RPMI8226 (cell line): ENCODE measurements around the gene ARHGDIA.

ENCODE experiments used
- DNase-seq: peaks from one replicate; pipeline ENCODE4 v3.0.0-alpha.2; 2015

ARHGDIA gene

DNA sequence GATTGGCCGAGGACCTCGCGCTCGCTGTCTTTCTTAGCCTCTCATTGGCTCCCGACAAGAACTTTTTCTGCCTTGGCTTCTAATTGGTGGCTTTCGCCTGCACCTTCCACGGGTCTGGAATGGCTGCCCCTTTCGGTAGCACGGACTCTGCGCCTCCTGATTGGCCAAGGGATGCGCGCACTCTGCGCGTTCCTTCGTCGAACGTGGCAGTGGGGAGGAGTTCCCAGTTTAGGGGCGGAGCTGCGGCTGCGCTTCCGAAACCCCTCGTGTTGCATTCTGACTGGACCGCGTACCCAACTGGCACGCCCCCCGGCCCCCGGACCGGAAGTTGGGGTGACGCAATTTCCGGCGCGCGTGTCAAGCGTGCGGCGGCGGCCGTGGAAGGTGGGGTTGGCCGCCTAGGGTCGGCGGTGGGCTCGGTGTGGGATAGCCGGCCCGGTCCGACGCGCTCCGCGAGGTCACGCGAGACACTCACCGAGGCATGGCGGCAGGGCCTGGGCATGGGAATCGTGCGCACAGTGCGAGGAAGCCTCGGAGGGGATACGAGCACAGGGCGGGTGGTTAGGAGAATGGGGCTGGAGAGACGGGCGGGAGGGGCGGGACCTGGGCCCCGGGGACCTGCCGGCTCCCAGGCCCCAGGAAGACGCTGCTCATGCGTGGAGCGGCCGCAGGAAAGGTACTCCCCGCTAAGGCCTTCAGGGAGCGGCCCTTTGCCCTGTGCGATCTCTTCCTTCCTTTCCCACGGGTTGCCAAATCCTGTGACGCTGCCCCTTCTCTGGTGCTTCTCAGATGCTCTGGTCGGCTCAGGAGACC is 10.2 kb downstream of the ARHGDIA start:
- peak; percentile 100 for DNase-seq

DNA sequence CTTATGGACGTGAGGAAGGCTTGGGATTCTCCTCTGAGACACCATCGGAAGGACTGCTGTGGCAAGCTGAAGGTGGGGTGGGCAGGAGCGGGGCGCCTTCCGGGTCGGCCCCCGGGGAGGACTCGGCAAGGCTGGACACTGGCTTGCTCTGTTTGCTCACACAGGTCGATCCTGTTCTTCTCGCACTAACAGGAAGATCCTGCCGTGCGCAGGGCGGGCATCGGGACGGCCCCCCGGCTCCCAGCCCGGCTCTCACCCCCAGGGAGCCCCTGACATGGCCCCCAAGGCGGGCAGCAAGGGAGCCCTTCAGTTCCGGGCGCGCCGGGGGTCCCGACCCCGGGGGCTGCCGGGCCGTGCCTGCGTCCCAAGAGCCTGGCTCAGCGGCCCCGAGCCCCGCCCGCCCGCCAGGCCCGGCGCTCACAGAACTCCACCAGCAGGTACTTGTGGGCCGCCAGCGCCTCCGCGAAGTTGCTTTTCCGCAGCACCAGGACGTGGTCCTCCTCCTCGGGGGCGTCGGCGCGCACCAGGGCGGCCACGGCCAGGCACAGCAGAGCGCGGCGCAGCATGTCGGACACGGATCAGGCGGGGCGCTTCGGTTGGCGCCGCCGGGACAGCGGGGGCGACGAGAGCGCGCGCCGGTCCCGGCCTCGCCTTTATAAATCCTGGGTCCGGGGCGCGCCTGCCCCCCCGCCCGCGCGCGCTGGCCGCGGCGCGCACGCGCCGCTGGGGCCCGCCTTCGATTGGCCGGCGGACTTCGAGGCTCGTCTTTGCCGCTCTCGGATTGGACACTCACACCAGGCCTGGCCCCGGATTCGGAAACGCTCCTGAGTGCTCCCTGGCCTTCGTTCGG is 11.0 kb downstream of the ARHGDIA start, which contains the start of gene P4HB:
Gene P4HB, minus strand, starts transcription at position 630 of the 850 bp plus-strand sequence. Its CDS starts 64 bp downstream, at position 566.
- DNase-seq = no peak

DNA sequence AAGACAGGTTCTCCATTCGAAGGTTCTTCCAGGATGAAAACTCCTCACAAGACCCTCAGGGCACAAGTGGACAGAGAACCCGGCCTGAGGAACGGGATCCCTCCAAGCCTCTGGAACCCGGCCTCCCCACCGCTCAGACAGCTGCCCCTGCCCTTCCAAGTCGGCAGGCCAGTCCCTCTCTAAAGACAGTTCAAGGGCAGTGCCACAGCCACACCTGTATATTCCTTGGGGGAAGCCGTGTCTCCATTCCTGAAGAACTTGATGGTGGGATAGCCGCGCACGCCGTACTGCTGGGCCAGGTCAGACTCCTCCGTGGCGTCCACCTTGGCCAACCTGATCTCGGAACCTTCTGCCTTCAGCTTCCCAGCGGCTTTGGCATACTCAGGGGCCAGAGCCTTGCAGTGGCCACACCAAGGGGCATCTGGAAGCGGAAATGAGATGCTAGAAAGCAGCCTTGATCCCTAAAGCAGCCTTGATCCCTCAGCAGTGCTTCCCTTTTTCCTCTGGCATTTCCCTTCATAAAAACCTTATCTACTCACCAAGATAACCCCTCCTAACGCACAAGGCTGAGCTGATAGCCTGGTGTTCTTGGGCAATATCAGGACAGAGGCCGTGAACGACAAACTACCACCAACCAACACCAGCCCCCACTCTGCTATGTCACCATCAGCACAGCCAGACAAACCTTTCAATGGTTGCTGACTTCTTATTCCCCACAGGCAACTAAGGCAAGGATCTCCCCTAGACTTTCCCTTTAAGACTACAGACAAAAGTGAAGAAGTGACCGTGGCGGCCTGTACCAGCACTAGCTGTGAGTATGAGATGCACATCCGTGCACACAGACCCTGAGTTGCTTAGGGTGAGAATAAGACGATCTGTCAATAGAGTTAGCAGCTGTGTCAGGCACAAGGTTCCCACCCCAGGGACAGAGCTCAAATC is 11.9 kb downstream of the ARHGDIA start:
- DNase-seq = no peak

DNA sequence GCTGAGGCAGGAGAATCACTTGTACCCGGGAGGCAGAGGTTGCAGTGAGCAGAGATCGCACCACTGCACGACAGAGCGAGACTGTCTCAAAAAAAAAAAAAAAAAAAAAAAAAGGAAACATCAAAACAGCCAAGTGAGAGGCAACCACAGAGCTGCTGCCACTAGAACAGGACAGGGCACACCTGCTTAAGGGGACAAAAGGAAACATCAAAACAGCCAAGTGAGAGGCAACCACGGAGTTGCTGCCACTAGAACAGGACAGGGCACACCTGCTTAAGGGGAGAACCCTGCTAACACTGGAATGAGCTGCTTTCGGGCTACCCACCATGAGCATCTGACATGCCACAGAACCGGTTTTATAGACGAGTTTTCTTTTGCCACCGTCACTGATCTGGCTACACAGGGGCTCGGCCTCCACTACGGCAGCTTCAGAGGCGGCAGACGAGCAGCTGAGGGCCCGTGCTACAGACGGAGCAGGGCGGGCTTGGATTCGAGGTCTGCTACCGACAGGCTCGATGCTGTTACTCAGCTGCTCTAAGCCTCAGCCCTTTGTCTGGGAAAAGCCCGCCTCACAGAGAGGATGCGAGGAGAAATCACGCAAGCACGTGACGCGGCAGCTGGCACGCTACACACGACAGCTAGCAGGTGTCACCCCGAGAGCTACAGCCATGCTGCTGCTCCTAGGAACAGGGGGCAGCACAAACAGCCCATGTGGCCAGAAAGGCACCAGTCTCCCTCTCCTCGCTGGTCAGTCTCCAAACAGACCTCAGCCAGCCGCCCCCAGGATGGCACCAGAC is 12.8 kb downstream of the ARHGDIA start:
- no peak for DNase-seq

- no peak for DNase-seq
These were observed 16.0 kb downstream of the ARHGDIA start for GRCh38 chr17:81854974-81855774.

DNA sequence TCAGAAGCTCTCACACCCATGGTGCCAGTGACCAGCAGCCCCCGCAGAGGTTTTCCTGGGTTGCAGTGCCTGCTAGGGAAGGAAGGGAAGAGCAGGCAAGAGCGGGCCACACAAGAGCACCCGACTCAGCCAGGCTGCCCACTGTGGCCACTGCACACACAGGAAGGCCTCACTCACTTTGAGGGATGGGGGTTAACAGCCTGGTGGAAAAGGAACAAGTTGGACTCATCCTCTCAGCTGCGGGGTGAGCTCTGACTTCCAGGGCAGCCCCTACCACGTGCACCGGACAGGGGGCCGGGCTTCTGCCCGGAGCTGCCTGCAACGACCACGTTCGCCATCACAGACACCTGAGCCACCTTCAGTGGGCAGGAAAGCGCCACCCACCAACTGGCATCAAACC is 18.9 kb downstream of the ARHGDIA start:
- DNase-seq = no peak

DNA sequence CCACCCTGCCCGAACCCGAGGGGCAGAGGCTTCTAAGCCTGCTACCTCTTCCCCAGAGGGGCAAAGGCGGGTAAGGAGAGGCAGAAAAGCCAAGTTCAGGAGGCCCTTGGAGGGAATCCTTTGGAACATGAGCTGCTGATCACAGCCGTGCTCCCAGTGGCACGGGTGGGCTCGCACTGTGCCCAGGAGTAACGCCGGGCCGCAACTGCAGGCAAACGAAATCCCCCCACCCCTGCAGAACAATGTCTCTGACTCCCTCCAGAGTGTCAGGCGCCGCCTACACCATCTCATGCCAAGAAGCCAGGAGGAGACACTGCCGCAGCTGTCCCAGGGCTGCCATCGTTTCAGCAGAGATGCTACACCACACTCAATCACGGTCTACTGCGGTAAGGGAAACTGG is 19.7 kb downstream of the ARHGDIA start:
- DNase-seq = no peak

DNA sequence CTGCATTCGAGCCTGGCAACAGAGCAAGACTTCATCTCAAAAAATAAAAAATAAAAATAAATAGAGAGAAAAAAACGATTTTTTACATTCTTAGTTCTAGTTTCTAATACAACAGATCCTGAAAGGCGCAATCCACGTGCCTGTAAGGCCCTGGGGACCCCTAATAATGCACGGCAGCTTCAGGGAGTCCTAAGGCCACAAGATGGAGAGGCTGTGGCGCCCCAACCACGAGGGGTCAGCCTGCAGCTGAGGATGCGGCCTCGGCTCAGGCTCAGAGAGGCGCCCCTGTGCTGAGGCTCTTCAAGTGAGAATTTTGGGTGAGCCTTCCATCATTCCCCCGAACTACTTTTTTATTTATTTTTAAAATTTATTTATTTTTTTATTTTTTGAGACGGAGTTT is 21.7 kb downstream of the ARHGDIA start:
- DNase-seq = no peak

- DNase-seq = no peak
These were observed 24.1 kb downstream of the ARHGDIA start for GRCh38 chr17:81846743-81847689.

- no peak for DNase-seq
These were observed 25.0 kb downstream of the ARHGDIA start for GRCh38 chr17:81845881-81846742.

DNA sequence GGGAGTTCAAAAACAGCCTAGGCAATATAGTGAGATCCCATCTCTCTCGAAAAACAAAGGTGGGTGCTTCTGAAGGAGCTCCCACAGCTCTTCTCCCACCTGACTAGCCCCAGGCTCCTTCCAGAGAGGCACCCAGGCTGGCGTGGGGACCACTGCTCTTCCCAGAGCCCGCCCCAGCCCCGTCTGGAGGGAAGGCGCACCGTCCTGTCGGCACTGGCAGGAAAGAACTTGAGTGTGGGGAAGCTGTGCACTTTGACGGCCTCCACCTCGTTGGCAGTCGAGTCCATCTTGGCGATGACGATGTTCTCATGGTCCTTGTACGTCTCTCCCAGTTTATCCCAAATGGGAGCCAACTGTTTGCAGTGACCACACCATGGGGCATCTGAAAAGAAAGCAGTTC is 25.8 kb downstream of the ARHGDIA start:
- no peak for DNase-seq

DNA sequence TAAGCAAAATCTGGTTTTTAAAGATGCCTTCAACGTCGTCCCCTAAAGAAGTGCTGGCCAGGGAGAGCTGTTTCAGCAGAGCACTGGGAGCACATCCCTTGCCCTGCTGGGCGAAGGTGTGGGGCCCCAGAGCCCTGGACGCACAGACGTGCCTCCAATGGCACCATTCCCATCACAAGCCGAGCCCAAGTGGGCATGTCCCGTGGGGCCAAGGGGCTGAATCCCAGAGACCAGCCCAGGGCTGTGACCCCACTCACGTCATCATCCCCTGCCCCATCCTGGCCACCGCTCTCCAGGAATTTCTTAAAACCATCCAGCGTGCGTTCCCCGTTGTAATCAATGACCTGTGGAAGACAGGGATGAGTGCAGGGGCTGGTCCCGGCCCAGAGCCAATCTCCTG is 26.2 kb downstream of the ARHGDIA start:
- DNase-seq = no peak

- no peak for DNase-seq
These were observed 26.7 kb downstream of the ARHGDIA start for GRCh38 chr17:81844327-81844851.

DNA sequence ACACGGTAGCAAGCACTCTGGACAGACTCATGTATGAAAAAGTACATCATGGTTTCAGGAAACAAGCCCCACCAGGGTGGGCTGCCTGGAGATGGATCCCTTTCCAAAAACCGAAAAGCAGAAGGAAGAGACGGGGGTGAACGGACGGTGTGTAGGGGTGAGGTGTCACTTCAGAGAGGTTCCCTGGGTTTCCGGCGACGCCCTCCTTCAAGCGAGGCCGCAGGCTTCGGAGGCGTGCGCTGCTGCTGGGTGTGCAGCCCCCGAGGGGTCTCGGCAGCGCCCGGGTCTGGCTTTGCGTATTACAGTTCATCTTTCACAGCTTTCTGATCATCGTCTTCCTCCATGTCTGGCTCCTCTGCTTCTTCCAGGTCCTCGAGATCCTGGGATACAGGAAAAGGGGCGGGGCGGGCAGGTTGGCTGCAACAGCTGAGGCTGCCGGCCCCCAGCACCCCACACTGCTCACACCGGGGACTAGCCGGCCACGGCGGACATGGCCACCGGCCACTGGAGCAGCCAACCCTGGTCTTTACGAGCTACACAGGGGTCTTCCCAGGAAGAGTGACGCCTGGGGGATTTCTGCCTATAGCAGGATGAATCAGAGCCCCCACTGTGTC is 27.3 kb downstream of the ARHGDIA start:
- DNase-seq = no peak

DNA sequence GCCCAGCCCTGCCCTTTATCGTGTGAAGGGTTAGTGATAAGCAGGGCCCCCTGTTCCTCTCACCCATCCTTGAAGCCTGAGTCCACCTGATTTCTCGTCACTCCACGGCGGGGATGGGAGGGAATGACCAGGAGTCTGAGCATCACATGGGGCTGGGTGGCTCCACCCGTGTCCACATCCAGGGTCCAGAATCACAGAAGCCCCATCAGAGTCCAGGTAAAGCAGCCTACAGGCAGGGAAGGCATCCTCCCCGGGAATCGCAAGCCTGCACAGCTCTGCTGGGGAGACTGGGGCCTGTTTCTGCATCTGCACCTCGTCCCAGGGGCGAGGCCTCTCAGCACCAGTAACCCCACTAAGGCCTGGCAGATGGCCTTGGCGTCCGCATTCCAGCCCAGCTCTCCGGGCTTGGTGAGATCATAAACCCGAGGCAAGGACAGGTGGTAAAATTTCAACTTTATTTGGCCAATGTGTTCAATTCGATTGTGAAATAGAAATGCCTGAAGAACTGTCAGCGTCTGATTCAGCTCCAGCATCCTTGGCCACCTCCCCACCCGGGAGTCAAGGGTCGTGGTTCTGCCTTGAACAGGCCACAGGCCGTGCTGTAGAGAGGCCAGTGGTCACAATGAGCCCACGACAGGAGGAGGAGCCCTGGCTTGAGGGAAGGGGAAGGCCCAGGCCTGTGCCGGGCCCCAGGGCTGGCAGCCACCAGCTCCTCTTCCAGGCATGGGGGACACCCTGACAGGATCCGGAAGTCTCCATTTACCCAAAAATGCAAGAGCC is 28.2 kb downstream of the ARHGDIA start:
- DNase-seq = no peak

- DNase-seq = no peak
These were observed 28.8 kb downstream of the ARHGDIA start for GRCh38 chr17:81842378-81842724.

DNA sequence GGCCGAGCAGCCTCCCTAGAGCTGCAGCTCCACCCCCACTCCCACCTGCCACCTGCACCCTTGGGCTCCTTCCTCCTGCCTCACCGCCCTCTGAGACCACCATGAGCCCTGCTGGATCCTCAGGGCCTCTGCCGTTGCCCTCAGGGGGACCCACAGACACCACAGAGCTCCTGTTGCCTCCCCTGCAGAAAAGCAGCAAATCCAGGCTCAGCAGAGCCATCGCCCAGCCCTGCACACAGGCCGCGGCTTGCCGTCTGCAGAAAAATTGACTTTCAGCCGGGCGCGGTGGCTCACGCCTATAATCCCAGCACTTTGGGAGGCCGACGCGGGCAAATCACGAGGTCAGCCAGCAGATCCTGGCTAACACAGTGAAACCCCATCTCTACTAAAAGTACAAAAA is 29.3 kb downstream of the ARHGDIA start:
- DNase-seq = no peak
